Testis (tissue), 3 donors: ENCODE data around the gene FBXO7. TPM values are rescaled to one million over a fixed set of nuclear protein-coding genes. Genes with fewer than 3 reads are reported as not detected.

Experiments used
- DNase-seq: peaks from one replicate; pipeline ENCODE4 v3.0.0-alpha.2; 2019
- H3K27ac ChIP-seq, 2 donors: fragments of 200-600 bp; sonication (generic); one replicate each; pipeline ENCODE4 v1.5.1; 2019
- H3K27me3 ChIP-seq: fragments of 200-600 bp; sonication (generic); one replicate; pipeline ENCODE4 v1.5.1; 2019
- H3K36me3 ChIP-seq: fragments of 200-600 bp; sonication (generic); one replicate; pipeline ENCODE4 v1.5.1; 2017; ENCODE audit warnings: low read depth; ENCODE audit errors: missing control alignments
- H3K4me1 ChIP-seq: fragments of 200-600 bp; sonication (generic); one replicate; pipeline ENCODE4 v1.5.1; 2019
- H3K4me3 ChIP-seq, 2 donors: fragments of 200-600 bp; sonication (generic); one replicate each; pipeline ENCODE4 v1.5.1; 2017 to 2019
- H3K9me3 ChIP-seq: fragments of 200-600 bp; sonication (generic); one replicate; pipeline ENCODE4 v1.5.1; 2017
- CTCF ChIP-seq, 3 experiments: fragments of 450-650 bp in 2 of 3; fragments of 200-600 bp in 1 of 3; sonication (generic) in 1 of 3; IDR thresholded peaks; one replicate each; pipeline ENCODE4 v1.5.1; 2016 to 2019; ENCODE audit warnings: antibody characterized with exemption in 3 of 3, mild to moderate bottlenecking in 2 of 3, moderate library complexity in 1 of 3
- POLR2A ChIP-seq: fragments of 450-650 bp; IDR thresholded peaks from one replicate; pipeline ENCODE4 v1.6.1; 2017; ENCODE audit warnings: antibody characterized with exemption, mild to moderate bottlenecking, moderate library complexity
- WGBS, 2 donors: methylation state at CpG; one replicate each; pipeline ENCODE4 v1.1.5; 2018; 5-methylcytosine and 5-hydroxymethylcytosine counted together
- intact Hi-C: fragments of 100-400 bp; cut with DNase I; formaldehyde crosslinking; loops from one replicate; pipeline ENCODE4 v1.15.1; 2023; ENCODE audit warnings: low total_unique reads
- polyA plus RNA-seq: library from polyadenylated mRNA; stranded (reverse); fragments of 350-450 nt; fragmentation: Illumina TruSeq; extraction: RNeasy Lipid Tissue Mini Kit (QIAGEN cat#74804); gene quantifications from one replicate; pipeline ENCODE4 v1.2.3, GENCODE V29; 2014; ENCODE audit warnings: low read depth, low replicate concordance; ENCODE audit not compliant: insufficient read depth
- total RNA-seq, 2 donors: library from RNA; depleted of rRNA; stranded (reverse); fragments of >200 nt; gene quantifications; one replicate each; pipeline ENCODE4 v1.2.3, GENCODE V29; 2016

The FBXO7 gene
- total and polyA plus RNA-seq, 3 donors from 2014 or later = 184 to 270 (median 203) TPM

DNA sequence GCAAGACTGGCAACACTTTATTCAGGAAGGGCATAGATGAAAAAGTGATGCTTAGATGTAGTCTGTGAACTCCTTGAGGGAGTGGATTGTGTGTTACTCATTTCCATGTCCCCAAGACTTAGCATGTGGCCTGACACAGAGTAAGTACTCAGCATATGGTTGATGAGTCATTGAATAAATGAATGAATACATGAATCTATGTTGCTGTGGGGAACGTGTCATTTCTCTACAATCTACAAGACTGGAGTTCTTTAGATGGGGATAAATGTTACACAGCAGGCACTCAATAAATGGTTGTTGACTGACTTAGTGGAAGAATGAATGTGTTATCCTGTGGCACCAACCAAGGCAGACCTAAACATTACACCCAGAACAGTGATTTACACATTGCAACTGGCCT lies 28.3 kb upstream of the FBXO7 start:
- WGBS, 2 donors = 57 to 81% methylated on average over 1 of the region's 1 CpG
- H3K27me3 ChIP-seq = no peaks in the 10 kb centered on the region
- no peak for DNase-seq
- TF ChIP-seq CTCF (IDR thresholded peaks at IDR 0.05) = no peak
- TF ChIP-seq POLR2A = no peak
- no peaks in the 10 kb centered on the region for H3K36me3 ChIP-seq
- no peaks in the 10 kb centered on the region for H3K9me3 ChIP-seq
- no peak overlapping the region for H3K27ac ChIP-seq
- H3K4me3 ChIP-seq = no peak overlapping the region
- no peaks in the 10 kb centered on the region for H3K4me1 ChIP-seq
- intact Hi-C loops = no loop called here

- TF ChIP-seq POLR2A (no peak), CTCF (IDR thresholded peaks at IDR 0.05) (no peak)
- H3K4me3 ChIP-seq = no peak overlapping the region
- 79 to 83% methylated on average over 4 of the region's 4 CpGs for WGBS, 2 donors
- H3K9me3 ChIP-seq = no peaks in the 10 kb centered on the region
- no peaks in the 10 kb centered on the region for H3K4me1 ChIP-seq
- H3K27me3 ChIP-seq = no peaks in the 10 kb centered on the region
- intact Hi-C loops = no loop called here
- DNase-seq = no peak
- no peaks in the 10 kb centered on the region for H3K36me3 ChIP-seq
- no peak overlapping the region for H3K27ac ChIP-seq
Observed at GRCh38 chr22:32448980-32449379, 25.6 kb upstream of the FBXO7 start.

- 84 to 96% methylated on average over 4 of the region's 4 CpGs for WGBS, 2 donors
- TF ChIP-seq CTCF (IDR thresholded peaks at IDR 0.05) = no peak
- TF ChIP-seq POLR2A = no peak
- no peak overlapping the region for H3K4me3 ChIP-seq
- H3K36me3 ChIP-seq = no peaks in the 10 kb centered on the region
- DNase-seq = no peak
- intact Hi-C loops = no loop called here
- no peaks in the 10 kb centered on the region for H3K27me3 ChIP-seq
- no peaks in the 10 kb centered on the region for H3K9me3 ChIP-seq
- H3K4me1 ChIP-seq = no peaks in the 10 kb centered on the region
- H3K27ac ChIP-seq = no peak overlapping the region
Observed at GRCh38 chr22:32457031-32457430, 17.6 kb upstream of the FBXO7 start.

DNA sequence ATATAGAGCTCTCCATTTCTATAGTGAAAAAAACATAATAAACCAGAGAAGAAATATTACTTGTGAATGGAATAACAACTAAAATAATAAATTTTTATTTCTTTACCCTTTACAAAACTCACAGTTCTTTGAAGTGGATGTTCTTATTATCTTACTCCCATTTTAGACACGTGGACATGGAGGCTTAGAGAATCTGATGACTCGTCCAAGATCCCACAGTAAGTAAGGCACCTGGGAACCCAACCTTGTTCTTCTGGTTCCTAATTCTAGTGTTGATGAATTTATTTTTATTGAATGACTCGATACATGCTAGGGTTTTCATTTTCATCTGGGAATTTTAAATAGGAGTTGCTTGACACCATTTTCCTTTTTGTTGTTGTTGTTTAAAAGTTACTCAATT lies 12.2 kb upstream of the FBXO7 start:
- TF ChIP-seq POLR2A = no peak
- no peak for TF ChIP-seq CTCF (IDR thresholded peaks at IDR 0.05)
- Histone ChIP-seq H3K27me3 (no peaks in the 10 kb centered on the region), H3K4me3 (no peak overlapping the region), H3K4me1 (no peaks in the 10 kb centered on the region), H3K9me3 (no peaks in the 10 kb centered on the region), H3K27ac (no peak overlapping the region), H3K36me3 (no peaks in the 10 kb centered on the region)
- DNase-seq = no peak
- WGBS, 2 donors = 70 to 80% methylated on average over 3 of the region's 3 CpGs
- intact Hi-C loops = no loop called here

GRCh38 chr22:32465661-32466060 lies 8.9 kb upstream of the FBXO7 start:
- Histone ChIP-seq H3K9me3 (no peaks in the 10 kb centered on the region), H3K36me3 (no peaks in the 10 kb centered on the region), H3K4me1 (no peaks in the 10 kb centered on the region), H3K4me3 (no peak overlapping the region), H3K27ac (no peak overlapping the region), H3K27me3 (no peaks in the 10 kb centered on the region)
- intact Hi-C loops = no loop called here
- no peak for DNase-seq
- TF ChIP-seq CTCF (IDR thresholded peaks at IDR 0.05) = no peak
- TF ChIP-seq POLR2A = no peak
- 90 to 92% methylated on average over 3 of the region's 3 CpGs for WGBS, 2 donors
